Erythroblast (primary cell): ENCODE results near the gene TTC28.

Experiments used
- DNase-seq, 2 experiments: peaks; one replicate each; lab custom pipeline; 2025; lab: John Stamatoyannopoulos, UW
- GATA1 ChIP-seq: IDR thresholded peaks from 2 replicates; pipeline ENCODE4 v1.6.1; 2011; ENCODE audit warnings: low read depth, mild to moderate bottlenecking, control low read depth, low read length, moderate library complexity
- POLR2A ChIP-seq: IDR thresholded peaks from 2 replicates; pipeline ENCODE4 v1.6.1; 2011; ENCODE audit warnings: mild to moderate bottlenecking, low read length

TTC28 gene

DNA sequence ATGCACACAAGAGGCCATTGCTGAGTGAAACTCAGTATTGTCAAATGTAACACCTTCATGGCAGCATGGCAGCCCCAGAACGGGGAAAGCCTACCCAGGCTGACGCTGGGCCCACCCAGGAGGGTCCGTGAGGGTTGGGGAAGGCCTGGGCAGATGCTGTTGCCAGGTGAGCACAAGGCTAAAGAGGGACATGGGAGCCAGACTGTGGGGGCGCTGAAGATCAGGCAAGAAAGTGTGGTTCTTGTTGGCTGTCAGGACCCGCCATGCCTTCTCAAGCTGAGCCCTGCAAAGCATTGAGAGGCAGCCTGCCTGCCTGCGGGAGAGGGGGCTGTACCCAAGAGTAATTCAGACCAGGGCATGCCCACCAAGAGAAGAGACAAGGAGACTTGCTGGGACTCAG is 675.6 kb downstream of the TTC28 start:
- TF ChIP-seq POLR2A (no peak), GATA1 (no peak)
- no peak for DNase-seq

DNA sequence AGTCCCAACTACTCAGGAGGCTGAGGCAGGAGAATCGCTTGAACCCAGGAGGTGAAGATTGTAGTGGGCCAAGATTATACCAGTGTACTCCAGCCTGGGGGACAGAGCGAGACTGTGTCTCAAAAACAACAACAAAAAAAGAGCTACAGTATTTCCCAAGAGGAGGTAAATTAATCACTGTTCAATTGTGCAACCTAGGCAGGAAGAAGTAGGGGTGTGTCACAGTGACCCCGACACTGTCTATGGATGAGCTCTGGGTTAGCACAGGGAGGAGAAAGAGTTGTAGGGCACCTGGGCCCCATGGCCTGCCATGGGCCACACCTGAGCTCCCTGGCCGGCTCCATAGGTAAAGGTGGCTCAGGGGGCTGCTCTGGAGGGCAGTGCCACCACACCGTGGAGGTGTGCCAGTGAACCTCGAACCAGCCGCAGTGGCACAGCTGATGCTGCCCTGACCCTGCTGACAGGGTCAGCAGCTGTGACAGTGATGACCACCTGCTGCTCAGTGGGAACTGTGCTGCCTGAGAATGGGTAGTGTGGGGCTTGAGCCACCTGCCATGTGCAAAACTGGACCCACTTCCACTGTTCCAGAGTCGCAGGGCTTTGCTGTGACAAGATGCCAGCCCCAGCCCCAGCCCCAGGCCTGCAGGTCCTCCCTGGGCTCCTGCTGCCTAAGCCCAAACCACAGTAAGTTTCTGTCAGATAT is 676.6 kb downstream of the TTC28 start:
- no peak for DNase-seq
- no peak for TF ChIP-seq POLR2A
- no peak for TF ChIP-seq GATA1

DNA sequence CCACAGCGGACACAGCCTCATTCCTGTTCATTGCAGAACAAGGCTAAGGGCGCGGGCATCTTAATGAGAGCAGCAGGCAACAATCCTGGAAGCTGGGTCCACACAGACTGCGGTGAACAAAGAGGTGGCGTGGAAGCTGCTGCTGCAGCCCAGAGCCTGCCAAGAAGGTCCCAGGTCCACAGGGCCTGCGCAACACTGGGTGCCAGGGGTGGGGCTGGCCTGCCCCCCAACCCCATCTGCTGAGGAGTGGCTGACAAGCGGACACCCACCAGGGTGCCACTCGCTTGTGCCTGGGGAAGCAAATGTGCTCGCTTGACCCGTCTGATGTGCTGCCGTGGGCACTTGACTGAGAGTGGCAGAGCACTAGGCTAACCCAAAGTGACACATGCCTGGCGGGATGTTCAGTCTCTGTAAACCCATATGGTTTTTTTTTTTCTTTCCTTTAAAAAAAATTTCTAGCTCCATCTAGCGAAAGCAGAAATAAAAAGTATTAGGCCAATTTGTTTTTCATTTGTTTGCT is 677.4 kb downstream of the TTC28 start:
- TF ChIP-seq GATA1 (no peak), POLR2A (no peak)
- no peak for DNase-seq

DNA sequence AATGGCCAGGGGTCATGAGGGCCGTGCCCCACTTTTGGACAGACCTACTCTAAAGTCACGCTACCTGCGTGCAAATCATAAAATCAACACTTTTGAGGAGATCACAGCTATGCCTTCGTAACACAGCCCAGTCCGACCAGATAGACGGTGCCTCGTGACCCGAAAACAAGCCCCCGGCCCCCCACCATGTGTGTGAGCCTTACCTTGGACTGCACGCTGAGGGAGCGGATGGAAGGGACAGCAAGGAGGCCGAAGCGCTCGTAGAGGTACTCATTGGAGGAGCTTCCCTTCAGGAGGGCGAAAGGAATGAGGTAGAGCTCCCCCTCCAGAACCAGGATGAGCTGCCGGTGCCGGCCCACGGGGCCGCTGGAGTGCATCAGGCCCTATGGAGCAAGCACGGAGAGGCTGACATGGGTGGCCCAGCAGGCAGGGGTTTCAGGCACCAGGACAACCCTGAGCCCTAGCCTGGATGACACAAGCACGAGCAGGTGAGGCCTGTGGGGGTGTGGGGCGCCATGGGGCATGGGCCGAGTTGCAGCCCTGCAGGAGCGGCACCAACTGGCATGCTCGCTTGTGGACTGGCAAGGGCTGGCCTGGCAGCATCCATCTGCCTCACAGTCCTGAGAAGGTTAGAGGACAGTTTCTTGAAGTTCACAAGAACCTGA is 678.3 kb downstream of the TTC28 start:
- DNase-seq = no peak
- no peak for TF ChIP-seq GATA1
- no peak for TF ChIP-seq POLR2A

DNA sequence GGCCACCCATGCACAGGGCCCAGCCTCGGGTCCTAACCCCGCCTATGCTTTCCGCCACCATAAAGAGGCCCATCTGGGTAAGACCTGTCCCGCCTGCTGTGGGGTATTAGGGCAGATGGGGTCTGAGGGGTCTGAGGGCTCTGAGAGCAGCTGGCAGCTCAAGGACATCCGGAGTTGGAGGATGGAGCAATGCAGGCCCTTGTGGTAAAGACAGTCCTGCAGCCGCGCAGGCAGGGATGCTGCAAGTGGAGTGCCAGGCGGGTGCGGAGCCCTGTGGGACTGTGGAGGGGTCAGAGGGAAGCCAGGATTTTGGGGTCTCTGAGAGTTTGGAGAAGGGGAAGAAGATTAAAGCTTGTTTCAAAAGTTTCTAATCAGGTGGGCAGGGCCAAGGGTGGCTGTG is 679.3 kb downstream of the TTC28 start:
- no peak for DNase-seq

DNA sequence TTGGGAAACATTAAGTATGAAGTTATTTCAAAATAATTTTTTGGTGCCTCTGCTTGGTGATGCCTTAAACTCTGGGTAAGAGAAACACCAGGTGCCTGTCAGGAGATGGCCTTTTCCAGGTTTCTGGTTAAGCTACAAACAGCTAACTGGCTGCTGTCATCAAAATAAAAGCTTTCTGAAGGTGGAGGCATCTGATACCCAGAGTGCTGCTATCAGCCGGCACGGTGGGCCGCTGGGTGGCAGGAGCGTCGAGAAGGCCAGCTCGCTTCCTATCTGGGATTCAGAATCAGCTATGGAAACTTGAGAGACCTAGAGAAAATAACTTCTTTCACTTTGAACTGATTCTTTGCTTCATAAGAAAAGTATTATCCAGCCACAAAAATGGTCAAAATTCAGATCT is 679.8 kb downstream of the TTC28 start:
- TF ChIP-seq POLR2A = no peak
- no peak for TF ChIP-seq GATA1
- no peak for DNase-seq

More for the DNA sequence above, 679.3 kb downstream of the TTC28 start:
- TF ChIP-seq GATA1 (no peak), POLR2A (no peak)

DNA sequence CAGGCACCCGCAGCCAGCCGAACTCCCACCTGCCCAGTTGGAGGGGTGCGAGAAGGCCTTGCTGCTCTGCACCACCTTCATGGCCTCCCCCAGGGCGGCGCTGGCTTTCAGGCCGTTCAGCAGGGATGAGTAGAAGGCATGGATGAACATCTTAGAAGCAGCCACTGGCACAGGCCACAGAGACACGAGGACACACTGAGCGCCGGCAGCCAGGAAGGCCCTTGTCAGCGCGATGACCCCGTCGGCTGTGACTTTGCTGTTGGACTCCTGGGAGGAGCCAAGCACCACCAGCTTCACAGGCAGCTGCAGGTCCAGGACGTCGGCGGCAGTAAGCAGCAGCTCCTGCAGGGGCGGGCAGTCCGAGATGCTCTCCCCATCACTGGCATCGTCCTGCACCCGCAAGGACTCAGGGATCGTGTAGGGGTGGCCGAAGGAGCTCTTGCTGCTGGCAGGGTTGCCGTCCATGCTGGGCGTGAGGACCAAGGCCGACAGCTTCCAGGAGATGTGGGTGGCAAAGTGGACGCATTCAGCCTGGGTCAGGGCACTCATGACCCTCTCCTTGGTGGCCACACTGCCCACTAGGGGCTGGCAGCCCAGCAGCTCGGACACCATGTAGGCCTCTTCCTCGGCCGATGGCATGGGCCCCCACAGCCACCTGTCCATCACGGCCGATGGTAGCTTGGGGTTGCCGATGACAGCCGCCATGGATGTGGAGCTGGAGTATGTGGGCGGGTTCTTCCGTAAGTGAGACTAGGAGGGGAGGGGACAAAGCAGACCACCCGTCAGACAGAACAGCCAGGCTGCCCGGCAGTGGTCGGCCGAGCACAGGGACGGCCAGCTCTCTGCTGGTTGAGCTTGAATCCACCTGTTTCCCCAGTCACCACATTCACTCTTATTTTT is 680.9 kb downstream of the TTC28 start:
- TF ChIP-seq POLR2A (no peak), GATA1 (no peak)

DNA sequence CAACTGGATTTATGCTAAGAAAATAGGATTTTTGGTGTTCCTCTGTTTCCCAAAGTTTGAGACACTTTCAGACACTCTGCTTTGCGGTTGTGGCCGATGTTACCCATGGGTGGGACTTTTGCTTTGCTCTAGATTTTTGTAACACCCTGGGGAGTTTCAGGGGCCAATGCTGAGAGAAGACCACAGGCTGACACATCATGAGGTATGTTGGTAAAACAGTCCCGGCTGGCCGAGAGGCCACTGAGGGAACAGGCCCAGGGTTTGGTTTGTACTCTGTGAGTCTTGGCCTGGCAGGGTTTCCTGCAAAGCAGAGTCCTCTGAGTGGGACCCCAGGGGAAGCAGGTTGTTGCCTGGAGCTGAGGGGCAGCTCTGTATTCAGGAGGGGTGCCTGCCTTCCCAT is 682.1 kb downstream of the TTC28 start:
- TF ChIP-seq POLR2A = no peak
- no peak for TF ChIP-seq GATA1
- DNase-seq = no peak

More for the DNA sequence above, 680.9 kb downstream of the TTC28 start:
- no peak for DNase-seq

DNA sequence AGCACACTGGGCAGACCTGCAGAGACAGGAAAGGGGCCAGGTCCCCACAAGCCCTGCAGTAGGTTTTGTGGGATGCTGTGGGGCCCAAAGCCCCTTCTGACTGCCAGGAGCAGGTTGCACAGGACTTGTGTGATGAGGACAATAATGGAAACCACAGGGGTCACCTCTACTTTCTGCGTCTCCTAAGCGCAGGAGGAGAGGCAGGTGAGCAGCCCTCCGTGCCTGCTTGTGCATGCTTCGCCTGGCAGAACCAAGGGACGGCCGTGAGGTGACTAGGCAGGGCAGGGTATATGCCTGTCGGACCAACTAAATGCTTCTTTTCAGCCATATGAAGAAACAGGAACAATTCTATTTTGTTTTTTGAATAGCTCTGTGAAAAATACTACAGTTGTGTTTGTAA is 682.7 kb downstream of the TTC28 start:
- no peak for TF ChIP-seq GATA1
- TF ChIP-seq POLR2A = no peak
- DNase-seq = no peak

DNA sequence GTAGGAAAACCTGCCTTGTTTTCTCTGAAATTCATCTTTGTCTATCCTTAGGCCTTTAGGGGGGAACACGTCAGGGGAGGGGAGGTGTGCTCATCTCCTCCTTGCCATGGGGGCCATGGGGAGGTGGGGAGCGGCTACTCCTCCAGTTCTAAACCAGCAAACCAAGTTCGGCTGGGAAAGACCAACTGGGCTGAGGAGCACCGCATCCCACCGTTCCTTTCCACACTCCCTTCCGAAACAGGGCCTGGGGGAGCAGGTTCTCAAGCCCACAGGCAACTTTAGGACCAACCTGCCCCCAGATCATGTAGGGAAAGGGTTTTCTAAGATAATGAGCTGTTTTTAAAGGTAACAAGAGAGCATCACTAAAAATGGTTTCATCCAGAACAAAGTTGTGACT is 683.1 kb downstream of the TTC28 start:
- no peak for DNase-seq
- TF ChIP-seq GATA1 = no peak
- no peak for TF ChIP-seq POLR2A

DNA sequence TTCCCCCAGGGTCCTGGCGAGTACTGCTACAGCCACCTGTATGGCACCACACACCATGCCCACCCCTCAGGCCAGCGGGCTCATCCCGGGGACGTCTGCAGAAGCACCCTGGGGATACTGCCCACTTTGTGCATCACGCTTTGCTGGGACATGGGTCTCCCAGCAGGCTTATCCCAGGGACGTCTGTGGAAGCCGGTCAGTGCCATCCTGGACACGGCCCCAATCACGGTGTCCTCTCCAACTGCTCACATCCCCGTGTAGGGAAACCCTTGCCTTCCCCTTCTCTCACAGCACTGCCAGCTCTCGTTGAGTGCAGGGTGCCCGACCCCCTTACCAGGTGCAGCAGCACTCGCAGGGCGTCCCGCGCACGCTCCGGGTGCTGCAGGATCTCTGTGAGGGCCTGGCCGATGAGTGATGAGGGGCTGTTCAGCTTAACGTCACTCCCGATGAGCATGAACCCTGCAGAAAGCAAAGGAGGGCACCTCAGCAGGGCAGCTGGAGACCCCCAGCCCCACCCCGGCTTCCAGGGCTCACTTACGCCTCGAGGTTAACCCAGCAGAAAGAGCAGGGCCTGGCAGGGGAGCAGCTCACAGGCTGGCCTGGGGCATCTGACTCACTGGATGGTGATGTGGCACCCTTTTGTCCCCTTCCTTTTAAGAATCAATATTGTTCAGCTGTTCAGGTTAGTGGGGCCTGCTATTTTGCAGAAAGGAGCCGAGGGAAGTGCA is 683.7 kb downstream of the TTC28 start:
- no peak for DNase-seq
- no peak for TF ChIP-seq GATA1
- no peak for TF ChIP-seq POLR2A

DNA sequence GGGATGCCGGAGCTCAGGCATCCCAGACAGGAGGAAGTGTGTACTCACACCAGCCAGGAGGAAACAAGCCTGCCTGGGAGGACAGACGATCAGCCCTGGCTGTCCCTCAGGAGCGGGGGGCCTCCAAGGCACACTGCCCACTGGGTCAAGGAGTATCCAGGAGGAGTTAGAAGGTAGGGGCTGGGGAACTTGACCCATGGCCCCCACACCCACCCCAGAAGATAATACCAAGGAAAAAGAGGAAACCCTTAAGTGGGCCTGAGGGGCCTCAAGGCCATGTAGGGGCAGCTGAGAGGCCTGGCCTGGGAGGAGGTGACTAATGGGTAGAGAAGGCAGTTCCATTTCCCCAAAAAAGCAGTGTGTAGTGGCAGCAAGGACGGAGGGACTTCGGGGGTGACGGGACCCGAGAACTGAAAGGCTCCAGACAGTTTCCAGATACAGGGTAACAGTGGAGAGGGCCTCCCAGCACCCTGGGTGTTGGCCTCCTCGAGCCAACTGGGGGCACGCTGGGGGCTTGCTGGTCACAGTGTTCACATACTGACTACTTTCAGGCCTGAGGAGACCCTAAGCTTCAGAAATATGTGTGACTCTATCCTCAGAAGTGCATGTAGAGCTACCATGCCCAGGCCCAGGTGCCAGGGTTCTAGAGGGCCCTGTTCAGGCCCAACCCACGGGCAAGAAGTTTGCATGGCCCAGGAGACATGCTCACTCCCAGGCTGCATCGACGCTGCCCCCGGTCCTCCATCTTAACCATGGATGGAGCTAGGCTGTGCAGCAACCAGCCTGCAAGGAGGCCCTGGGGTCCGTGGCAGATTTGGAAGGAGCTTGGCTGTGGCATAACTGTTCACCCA is 684.9 kb downstream of the TTC28 start:
- TF ChIP-seq GATA1 = no peak
- no peak for TF ChIP-seq POLR2A
- no peak for DNase-seq
